IMR-90 (cell line): ENCODE measurements around the gene NAE1. TPM values are rescaled to one million over a fixed set of nuclear protein-coding genes. Genes with fewer than 3 reads are reported as not detected.

Experiments
- ATAC-seq: fragments of 200-7000 bp; cut with Tn5 transposase; 2 replicates; pipeline ENCODE4 v1.9.1; 2020; ENCODE audit warnings: low read depth, mild to moderate bottlenecking, moderate library complexity
- BruUV-seq: library from RNA; stranded (reverse); fragments of 400-500 nt; replicated peaks from 2 replicates; lab custom pipeline; 2021; lab: Mats Ljungman, UMichigan
- CTCF ChIA-PET: fragments of 300-600 bp; formaldehyde crosslinking; extraction: SDS; loops from one replicate; lab custom pipeline; 2021; ENCODE audit warnings: antibody characterized with exemption; lab: Yijun Ruan, JAX
- POLR2A ChIA-PET: fragments of 300-600 bp; sonication (Branson Sonifier 250); formaldehyde crosslinking; loops from one replicate; lab custom pipeline; 2022; ENCODE audit warnings: antibody characterized with exemption; ENCODE audit not compliant: unreplicated experiment; lab: Charles Lee
- DNase-seq: peaks from one replicate; pipeline ENCODE4 v3.0.0; 2013
- H2AFZ ChIP-seq: replicated peaks from 2 replicates; pipeline ENCODE3; 2013; ENCODE audit warnings: low read length, mild to moderate bottlenecking; ENCODE audit not compliant: poor library complexity
- H2AK5ac ChIP-seq: 2 replicates; pipeline ENCODE4 v1.6.1; 2013; ENCODE audit warnings: low read depth, low read length, inconsistent platforms
- H2AK9ac ChIP-seq: replicated peaks from 2 replicates; pipeline ENCODE3; 2013; ENCODE audit warnings: mild to moderate bottlenecking, low read depth, low read length, moderate library complexity; ENCODE audit not compliant: poor library complexity
- H2BK120ac ChIP-seq: 2 replicates; pipeline ENCODE4 v1.6.1; 2013; ENCODE audit warnings: low read depth, low read length, inconsistent platforms
- H2BK15ac ChIP-seq: 3 replicates; pipeline ENCODE4 v1.6.1; 2013; ENCODE audit warnings: low read depth, low read length, inconsistent platforms
- H2BK20ac ChIP-seq: 2 replicates; pipeline ENCODE4 v1.6.1; 2013; ENCODE audit warnings: low read depth, mild to moderate bottlenecking, inconsistent platforms, low read length, moderate library complexity
- H2BK5ac ChIP-seq: 2 replicates; pipeline ENCODE4 v1.6.1; 2013; ENCODE audit warnings: mild to moderate bottlenecking, low read depth, low read length, inconsistent platforms; ENCODE audit not compliant: poor library complexity, severe bottlenecking
- H3K14ac ChIP-seq: replicated peaks from 2 replicates; pipeline ENCODE4 v1.6.1; 2013; ENCODE audit warnings: low read depth, low read length, inconsistent platforms
- H3K18ac ChIP-seq: 2 replicates; pipeline ENCODE4 v1.6.1; 2013; ENCODE audit warnings: low read depth, low read length, control low read depth
- H3K23ac ChIP-seq: 2 replicates; pipeline ENCODE4 v1.6.1; 2013; ENCODE audit warnings: low read depth, low read length, inconsistent platforms
- H3K27ac ChIP-seq: 2 replicates; pipeline ENCODE4 v1.5.1; 2013; ENCODE audit warnings: mild to moderate bottlenecking, control low read depth, low read length; ENCODE audit not compliant: insufficient read depth
- H3K27me3 ChIP-seq: 2 replicates; pipeline ENCODE4 v1.6.1; 2013; ENCODE audit warnings: low read length; ENCODE audit not compliant: control insufficient read depth, insufficient read depth
- H3K36me3 ChIP-seq: 2 replicates; pipeline ENCODE4 v1.6.1; 2013; ENCODE audit warnings: low read length, mixed read lengths; ENCODE audit not compliant: control insufficient read depth, insufficient read depth
- H3K4ac ChIP-seq: 2 replicates; pipeline ENCODE4 v1.6.1; 2013; ENCODE audit warnings: low read depth, low read length, inconsistent platforms
- H3K4me1 ChIP-seq: 2 replicates; pipeline ENCODE4 v1.6.1; 2013; ENCODE audit warnings: low read length, mixed read lengths; ENCODE audit not compliant: control insufficient read depth, insufficient read depth
- H3K4me2 ChIP-seq: 2 replicates; pipeline ENCODE4 v1.6.1; 2013; ENCODE audit warnings: low read depth, mild to moderate bottlenecking, control low read depth, low read length, moderate library complexity
- H3K4me3 ChIP-seq: 2 replicates; pipeline ENCODE4 v1.5.1; 2013; ENCODE audit warnings: low read depth, mild to moderate bottlenecking, control low read depth, low read length, moderate library complexity; ENCODE audit not compliant: insufficient read depth
- H3K56ac ChIP-seq: 2 replicates; pipeline ENCODE4 v1.6.1; 2013; ENCODE audit warnings: low read length, inconsistent platforms; ENCODE audit not compliant: insufficient read depth; ENCODE audit errors: extremely low read depth
- H3K79me1 ChIP-seq, 2 experiments: 2 replicates each; pipeline ENCODE4 v1.6.1; 2013; ENCODE audit warnings: low read length in 2 of 2, inconsistent platforms in 1 of 2, low read depth in 1 of 2
- H3K9ac ChIP-seq: 2 replicates; pipeline ENCODE4 v1.6.1; 2013; ENCODE audit warnings: low read depth, low read length, control low read depth
- H3K9me1 ChIP-seq: 2 replicates; pipeline ENCODE4 v1.6.1; 2013; ENCODE audit warnings: low read length, inconsistent platforms; ENCODE audit not compliant: insufficient read depth
- H3K9me3 ChIP-seq: 2 replicates; pipeline ENCODE4 v1.6.1; 2013; ENCODE audit warnings: low read length; ENCODE audit not compliant: control insufficient read depth, insufficient read depth
- H4K20me1 ChIP-seq: 2 replicates; pipeline ENCODE4 v1.6.1; 2013; ENCODE audit warnings: low read length, inconsistent platforms; ENCODE audit not compliant: insufficient read depth
- H4K5ac ChIP-seq: 2 replicates; pipeline ENCODE4 v1.6.1; 2013; ENCODE audit warnings: mild to moderate bottlenecking, low read depth, low read length, control low read depth
- H4K8ac ChIP-seq, 2 experiments: 2 replicates each; pipeline ENCODE4 v1.6.1; 2013; ENCODE audit warnings: low read depth in 2 of 2, low read length in 2 of 2, control low read depth in 1 of 2, inconsistent platforms in 1 of 2
- H4K91ac ChIP-seq: 2 replicates; pipeline ENCODE4 v1.6.1; 2013; ENCODE audit warnings: low read depth, low read length, inconsistent platforms; ENCODE audit not compliant: insufficient read depth
- BHLHE40 ChIP-seq: fragments of 150-350 bp; IDR thresholded peaks from 2 replicates; pipeline ENCODE4 v1.6.1; 2016; ENCODE audit warnings: mild to moderate bottlenecking, low read depth, low read length
- CEBPB ChIP-seq: IDR thresholded peaks from 2 replicates; pipeline ENCODE4 v1.6.1; 2012; ENCODE audit warnings: low read depth, low read length, improper control_type of control experiment
- CHD1 ChIP-seq: IDR thresholded peaks from 2 replicates; pipeline ENCODE4 v1.6.1; 2012; ENCODE audit warnings: low read depth, low read length, improper control_type of control experiment
- CTCF ChIP-seq: conservative IDR thresholded peaks from 2 replicates; pipeline ENCODE4 v1.5.1; 2012; ENCODE audit warnings: mild to moderate bottlenecking, low read depth, low read length, improper control_type of control experiment
- FOS ChIP-seq: fragments of 150-350 bp; IDR thresholded peaks from 2 replicates; pipeline ENCODE4 v1.6.1; 2016; ENCODE audit warnings: low read depth, low read length
- MAFK ChIP-seq: IDR thresholded peaks from 2 replicates; pipeline ENCODE4 v1.6.1; 2012; ENCODE audit warnings: low read depth, low read length, improper control_type of control experiment
- MAZ ChIP-seq: IDR thresholded peaks from 2 replicates; pipeline ENCODE4 v1.6.1; 2012; ENCODE audit warnings: low read depth, mild to moderate bottlenecking, low read length, improper control_type of control experiment, moderate library complexity, borderline replicate concordance
- MXI1 ChIP-seq: IDR thresholded peaks from 2 replicates; pipeline ENCODE4 v1.6.1; 2012; ENCODE audit warnings: low read depth, mild to moderate bottlenecking, low read length, moderate library complexity, borderline replicate concordance
- NFE2L2 ChIP-seq: fragments of 150-350 bp; IDR thresholded peaks from 2 replicates; pipeline ENCODE4 v1.6.1; 2016; ENCODE audit warnings: low read depth, mild to moderate bottlenecking, low read length
- POLR2A ChIP-seq: IDR thresholded peaks from 2 replicates; pipeline ENCODE4 v1.6.1; 2012; ENCODE audit warnings: mild to moderate bottlenecking, low read depth, low read length
- RAD21 ChIP-seq: IDR thresholded peaks from 2 replicates; pipeline ENCODE4 v1.6.1; 2012; ENCODE audit warnings: low read length, improper control_type of control experiment
- RCOR1 ChIP-seq: IDR thresholded peaks from 2 replicates; pipeline ENCODE4 v1.6.1; 2012; ENCODE audit warnings: mild to moderate bottlenecking, low read length, improper control_type of control experiment; ENCODE audit not compliant: insufficient replicate concordance
- RFX5 ChIP-seq: IDR thresholded peaks from 2 replicates; pipeline ENCODE4 v1.8.0; 2012; ENCODE audit warnings: low read depth, mild to moderate bottlenecking, low read length, moderate library complexity
- SMC3 ChIP-seq: fragments of 150-350 bp; IDR thresholded peaks from 2 replicates; pipeline ENCODE4 v1.6.1; 2016; ENCODE audit warnings: low read depth, mild to moderate bottlenecking, antibody characterized with exemption, low read length, moderate library complexity
- WGBS, 2 experiments: methylation state at CpG; one replicate each; pipeline versions ENCODE4 v1.1.5 to v1.1.7; 2013; ENCODE audit warnings: missing lambda C conversion rate in 2 of 2; ENCODE audit not compliant: insufficient read length in 1 of 2; ENCODE audit errors: extremely low coverage in 2 of 2; 5-methylcytosine and 5-hydroxymethylcytosine counted together
- dilution Hi-C: fragments of 300-500 bp; cut with HindIII; formaldehyde crosslinking; loops from one replicate; pipeline ENCODE4 v1.14.3; 2018; ENCODE audit warnings: low sequenced_read_pairs; ENCODE audit not compliant: unreplicated experiment
- in situ Hi-C: fragments of 300-500 bp; cut with MboI; formaldehyde crosslinking; loops from 3 replicates; pipeline ENCODE4 v1.14.3; 2019; ENCODE audit warnings: low sequenced_read_pairs, inconsistent platforms, mixed read lengths
- intact Hi-C: fragments of 100-400 bp; cut with micrococcal nuclease; formaldehyde crosslinking; loops from 2 replicates; pipeline ENCODE4 v1.10.0; 2022
- polyA plus RNA-seq, 3 experiments: library from polyadenylated mRNA; depleted of rRNA; stranded (reverse); fragments of >200 nt; gene quantifications; 2 replicates each; pipeline ENCODE4 v1.2.3, GENCODE V29; 2012; ENCODE audit warnings: low replicate concordance in 1 of 3
- total RNA-seq: library from RNA; depleted of rRNA; stranded (reverse); fragments of >200 nt; gene quantifications from 2 replicates; pipeline ENCODE4 v1.2.3, GENCODE V29; 2012
- TF ChIP-seq, protein P1 (sequence below): fragments of 150-350 bp; IDR thresholded peaks from 2 replicates; pipeline ENCODE4 v1.6.1; 2017; ENCODE audit warnings: mild to moderate bottlenecking, antibody characterized with exemption, low read length, low read depth
- TF ChIP-seq, protein P2 (sequence below): fragments of 150-350 bp; IDR thresholded peaks from 2 replicates; pipeline ENCODE4 v1.6.1; 2016; ENCODE audit warnings: low read depth, mild to moderate bottlenecking, low read length, moderate library complexity, borderline replicate concordance

Gene NAE1
- total and polyA plus RNA-seq, 2 of the 4 experiments (the other 2 are of a cell fraction): 33.0 to 36.7 TPM

- Histone ChIP-seq H3K9me3 (no peaks in the 10 kb centered on the region), H3K36me3 (no peaks in the 10 kb centered on the region), H2AK5ac (no peak overlapping the region), H3K79me1 (no peaks in the 10 kb centered on the region), H4K8ac (no peak overlapping the region), H2AK9ac (no peak overlapping the region), H3K23ac (no peak overlapping the region), H3K18ac (no peak overlapping the region), H3K27me3 (peaks cover 70% of the 10 kb centered on the region), H2BK5ac (no peak overlapping the region), H2AFZ (no peak overlapping the region), H3K4me1 (no peaks in the 10 kb centered on the region; the same call in 1 of the 2 replicates), H3K14ac (no peak overlapping the region), H2BK15ac (no peak overlapping the region), H3K27ac (no peak overlapping the region), H3K56ac (no peak overlapping the region), H3K9me1 (0 out of 2 replicates have a peak, but pooled peaks cover 3% of the 10 kb centered on the region), H2BK20ac (no peak overlapping the region), H3K4me2 (no peak overlapping the region), H4K5ac (no peak overlapping the region), H3K4me3 (no peak overlapping the region), H4K91ac (no peak overlapping the region), H3K9ac (no peak overlapping the region), H2BK120ac (no peak overlapping the region), H3K4ac (no peak overlapping the region), H4K20me1 (no peaks in the 10 kb centered on the region)
- intact Hi-C loops: no loop called here
- in situ Hi-C loops: no loop called here
- ChIA-PET POLR2A (no interaction called here), CTCF (interaction anchor here (3.0 kb wide), 1 partner anchor 13 kb away, joined by 13 read pairs; the partner anchor contains the start of gene NAE1)
- no CpG with 5 or more reads among the region's 2 CpGs for WGBS, 2 experiments
- TF ChIP-seq RFX5 (no peak), CTCF (no peak), SMC3 (no peak), MXI1 (no peak), CEBPB (no peak), CHD1 (no peak), NFE2L2 (no peak), POLR2A (no peak), FOS (no peak), RCOR1 (no peak), BHLHE40 (no peak), RAD21 (no peak), MAFK (no peak), MAZ (no peak)
- TF ChIP-seq, protein P1, sequence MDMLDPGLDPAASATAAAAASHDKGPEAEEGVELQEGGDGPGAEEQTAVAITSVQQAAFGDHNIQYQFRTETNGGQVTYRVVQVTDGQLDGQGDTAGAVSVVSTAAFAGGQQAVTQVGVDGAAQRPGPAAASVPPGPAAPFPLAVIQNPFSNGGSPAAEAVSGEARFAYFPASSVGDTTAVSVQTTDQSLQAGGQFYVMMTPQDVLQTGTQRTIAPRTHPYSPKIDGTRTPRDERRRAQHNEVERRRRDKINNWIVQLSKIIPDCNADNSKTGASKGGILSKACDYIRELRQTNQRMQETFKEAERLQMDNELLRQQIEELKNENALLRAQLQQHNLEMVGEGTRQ: no peak
- TF ChIP-seq, protein P2, sequence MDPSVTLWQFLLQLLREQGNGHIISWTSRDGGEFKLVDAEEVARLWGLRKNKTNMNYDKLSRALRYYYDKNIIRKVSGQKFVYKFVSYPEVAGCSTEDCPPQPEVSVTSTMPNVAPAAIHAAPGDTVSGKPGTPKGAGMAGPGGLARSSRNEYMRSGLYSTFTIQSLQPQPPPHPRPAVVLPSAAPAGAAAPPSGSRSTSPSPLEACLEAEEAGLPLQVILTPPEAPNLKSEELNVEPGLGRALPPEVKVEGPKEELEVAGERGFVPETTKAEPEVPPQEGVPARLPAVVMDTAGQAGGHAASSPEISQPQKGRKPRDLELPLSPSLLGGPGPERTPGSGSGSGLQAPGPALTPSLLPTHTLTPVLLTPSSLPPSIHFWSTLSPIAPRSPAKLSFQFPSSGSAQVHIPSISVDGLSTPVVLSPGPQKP: no peak
- DNase-seq: no peak
- ATAC-seq: no peak
- no TSS peak for BruUV-seq
- dilution Hi-C loops: no loop called here
Measured at GRCh38 chr16:66843191-66843590, 12.4 kb upstream of the NAE1 start.
